Measurements from ENCODE around the gene RASAL3.
A peak's percentile ranks its signal among the peaks of the same experiment; 100 is the strongest.

Gene RASAL3

GRCh38 chr19:15471639-15472101 lies 7.3 kb upstream of the RASAL3 start:
- no peak for DNase-seq

GRCh38 chr19:15469513-15470297 lies 5.4 kb upstream of the RASAL3 start:
- DNase-seq: no peak

- DNase-seq: no peak
Observed at GRCh38 chr19:15468675-15469512, 4.5 kb upstream of the RASAL3 start.

GRCh38 chr19:15467734-15468214 lies 3.4 kb upstream of the RASAL3 start:
- DNase-seq: no peak

- no peak for DNase-seq
Observed at GRCh38 chr19:15466851-15467733, 2.7 kb upstream of the RASAL3 start.

GRCh38 chr19:15463861-15464371 lies 428 bp downstream of the RASAL3 start:
- no peak for DNase-seq

- DNase-seq: no peak
Observed at GRCh38 chr19:15461694-15462093, 2.6 kb downstream of the RASAL3 start.

GRCh38 chr19:15457701-15458484 lies 6.5 kb downstream of the RASAL3 start:
- DNase-seq: no peak

- DNase-seq: no peak
Observed at GRCh38 chr19:15456871-15457700, 7.3 kb downstream of the RASAL3 start.

GRCh38 chr19:15456441-15456840 lies 7.9 kb downstream of the RASAL3 start:
- DNase-seq: no peak

- no peak for DNase-seq
Observed at GRCh38 chr19:15455996-15456395, 8.3 kb downstream of the RASAL3 start.

GRCh38 chr19:15453906-15454860 lies 10.2 kb downstream of the RASAL3 start:
- no peak for DNase-seq

GRCh38 chr19:15453091-15453578 lies 11.2 kb downstream of the RASAL3 start:
- no peak for DNase-seq

- peak; percentile 7 for DNase-seq
Observed at GRCh38 chr19:15452111-15453047, 12.0 kb downstream of the RASAL3 start.

GRCh38 chr19:15450528-15450890 lies 13.8 kb downstream of the RASAL3 start:
- no peak for DNase-seq

- DNase-seq: no peak
Observed at GRCh38 chr19:15449620-15450527, 14.5 kb downstream of the RASAL3 start, which contains the start of gene WIZ. Gene WIZ (minus strand): TSS chr19:15449956. CDS start chr19:15448307, 1,649 bp downstream.

All from NCI-H446 treated with DMSO at 0.1 percent for 48 hours (cell line).